Fibroblast of the aortic adventitia (primary cell): Measurements from ENCODE around the gene ZFP92. TPM values are rescaled to one million over a fixed set of nuclear protein-coding genes. Genes with fewer than 3 reads are reported as not detected.

Experiments used
- DNase-seq: peaks from one replicate; pipeline ENCODE4 v3.0.0-alpha.2; 2010; ENCODE audit warnings: low read depth
- H3K4me3 ChIP-seq: 2 replicates; pipeline ENCODE4 v1.5.1; 2011; ENCODE audit warnings: low read depth, mild to moderate bottlenecking, control low read depth, low read length, moderate library complexity
- CTCF ChIP-seq: IDR thresholded peaks from 2 replicates; pipeline ENCODE4 v1.5.1; 2011; ENCODE audit warnings: mild to moderate bottlenecking, low read length, control low read depth, inconsistent platforms; ENCODE audit not compliant: insufficient read depth
- total RNA-seq: library from RNA; depleted of rRNA; stranded (reverse); fragments of >200 nt; gene quantifications from 2 replicates; pipeline ENCODE4 v1.2.3, GENCODE V29; 2012; ENCODE audit warnings: low replicate concordance

The ZFP92 gene
- total RNA-seq, 1 donor = not detected

GRCh38 chrX:153426204-153426603 lies 14.9 kb downstream of the ZFP92 start:
- TF ChIP-seq CTCF = no peak
- DNase-seq = no peak

GRCh38 chrX:153430796-153431195 lies 19.5 kb downstream of the ZFP92 start:
- no peak for TF ChIP-seq CTCF
- no peak for DNase-seq
- no peak overlapping the region for H3K4me3 ChIP-seq

More at GRCh38 chrX:153426204-153426603, 14.9 kb downstream of the ZFP92 start:
- no peak overlapping the region for H3K4me3 ChIP-seq

GRCh38 chrX:153433161-153433680 lies 21.9 kb downstream of the ZFP92 start:
- H3K4me3 ChIP-seq = no peak overlapping the region
- DNase-seq = no peak
- TF ChIP-seq CTCF = no peak

GRCh38 chrX:153433781-153434285 lies 22.6 kb downstream of the ZFP92 start:
- TF ChIP-seq CTCF = no peak
- DNase-seq = no peak
- no peak overlapping the region for H3K4me3 ChIP-seq

- H3K4me3 ChIP-seq = no peak overlapping the region
- TF ChIP-seq CTCF = no peak
- no peak for DNase-seq
Observed at GRCh38 chrX:153434801-153435200, 23.5 kb downstream of the ZFP92 start.

- no peak overlapping the region for H3K4me3 ChIP-seq
- TF ChIP-seq CTCF = no peak
- DNase-seq = no peak
Observed at GRCh38 chrX:153435845-153436244, 24.6 kb downstream of the ZFP92 start.

GRCh38 chrX:153438532-153438931 lies 27.3 kb downstream of the ZFP92 start:
- DNase-seq = peak; percentile 47
- H3K4me3 ChIP-seq = no peak overlapping the region
- TF ChIP-seq CTCF = peak; percentile 53
